ENCODE measurements around the gene ROBO1. TPM values are rescaled to one million over a fixed set of nuclear protein-coding genes. Genes with fewer than 3 reads are reported as not detected.

ROBO1 gene
- total and polyA plus RNA-seq, 4 donors: 1.0 to 30.3 (median 3.9) TPM

- Histone ChIP-seq H3K27ac (ENCODE audit: low read depth in 1 of 2, low read length in 2 of 2) (no peak overlapping the region), H3K4me1 (ENCODE audit: control insufficient read depth in 4 of 4, insufficient read depth in 4 of 4, low read length in 3 of 4) (no peaks in the 10 kb centered on the region), H3K9me3 (ENCODE audit: control insufficient read depth in 4 of 4, low read length in 3 of 4) (no peaks in the 10 kb centered on the region), H3K27me3 (ENCODE audit: control insufficient read depth in 4 of 4, insufficient read depth in 4 of 4, low read length in 3 of 4) (no peaks in the 10 kb centered on the region), H3K4me3 (ENCODE audit: low read depth in 1 of 3, low read length in 3 of 3) (no peak overlapping the region), H3K9ac (ENCODE audit: low read depth in 1 of 2, low read length in 2 of 2) (no peak overlapping the region), H3K36me3 (ENCODE audit: control insufficient read depth in 4 of 4, insufficient read depth in 3 of 4, low read depth in 1 of 4, low read length in 3 of 4) (no peaks in the 10 kb centered on the region)
- no peak for TF ChIP-seq MAX (IDR thresholded peaks at IDR 0.05)
- DNase-seq (ENCODE audit: low spot score): no peak
- 90% methylated on average over 3 of the region's 3 CpGs for WGBS
These were observed 482.4 kb downstream of the ROBO1 start for GRCh38 chr3:79285380-79285779.

GRCh38 chr3:79284781-79285180 is 483.0 kb downstream of the ROBO1 start:
- Histone ChIP-seq H3K4me3 (ENCODE audit: low read depth in 1 of 3, low read length in 3 of 3) (no peak overlapping the region), H3K36me3 (ENCODE audit: control insufficient read depth in 4 of 4, insufficient read depth in 3 of 4, low read depth in 1 of 4, low read length in 3 of 4) (no peaks in the 10 kb centered on the region), H3K4me1 (ENCODE audit: control insufficient read depth in 4 of 4, insufficient read depth in 4 of 4, low read length in 3 of 4) (no peaks in the 10 kb centered on the region), H3K9ac (ENCODE audit: low read depth in 1 of 2, low read length in 2 of 2) (no peak overlapping the region), H3K27me3 (ENCODE audit: control insufficient read depth in 4 of 4, insufficient read depth in 4 of 4, low read length in 3 of 4) (no peaks in the 10 kb centered on the region), H3K27ac (ENCODE audit: low read depth in 1 of 2, low read length in 2 of 2) (no peak overlapping the region), H3K9me3 (ENCODE audit: control insufficient read depth in 4 of 4, low read length in 3 of 4) (no peaks in the 10 kb centered on the region)
- WGBS: 89% methylated on average over 3 of the region's 3 CpGs
- TF ChIP-seq FOXA1 (IDR thresholded peaks at IDR 0.05) (no peak), REST (IDR thresholded peaks at IDR 0.05) (no peak), NR2F2 (IDR thresholded peaks at IDR 0.05) (no peak), RXRA (IDR thresholded peaks at IDR 0.05) (no peak), TAF1 (conservative IDR thresholded peaks at IDR 0.05) (no peak), FOXA2 (IDR thresholded peaks at IDR 0.05) (no peak), YY1 (IDR thresholded peaks at IDR 0.05) (no peak), JUND (IDR thresholded peaks at IDR 0.05) (no peak), HNF4G (IDR thresholded peaks at IDR 0.05) (no peak), GABPA (IDR thresholded peaks at IDR 0.05 in 1 of 2, conservative IDR thresholded peaks at IDR 0.05 in 1 of 2) (no peak), MAX (IDR thresholded peaks at IDR 0.05) (no peak), EGR1 (IDR thresholded peaks at IDR 0.05; ENCODE audit: low read depth in 2 of 2) (no peak), HNF4A (conservative IDR thresholded peaks at IDR 0.05) (no peak), SP1 (IDR thresholded peaks at IDR 0.05) (no peak), RAD21 (IDR thresholded peaks at IDR 0.05) (no peak), CTCF (IDR thresholded peaks at IDR 0.05; ENCODE audit: low read depth, low read length, missing input control) (no peak), ATF3 (IDR thresholded peaks at IDR 0.05) (no peak)
- TF ChIP-seq, protein P1, sequence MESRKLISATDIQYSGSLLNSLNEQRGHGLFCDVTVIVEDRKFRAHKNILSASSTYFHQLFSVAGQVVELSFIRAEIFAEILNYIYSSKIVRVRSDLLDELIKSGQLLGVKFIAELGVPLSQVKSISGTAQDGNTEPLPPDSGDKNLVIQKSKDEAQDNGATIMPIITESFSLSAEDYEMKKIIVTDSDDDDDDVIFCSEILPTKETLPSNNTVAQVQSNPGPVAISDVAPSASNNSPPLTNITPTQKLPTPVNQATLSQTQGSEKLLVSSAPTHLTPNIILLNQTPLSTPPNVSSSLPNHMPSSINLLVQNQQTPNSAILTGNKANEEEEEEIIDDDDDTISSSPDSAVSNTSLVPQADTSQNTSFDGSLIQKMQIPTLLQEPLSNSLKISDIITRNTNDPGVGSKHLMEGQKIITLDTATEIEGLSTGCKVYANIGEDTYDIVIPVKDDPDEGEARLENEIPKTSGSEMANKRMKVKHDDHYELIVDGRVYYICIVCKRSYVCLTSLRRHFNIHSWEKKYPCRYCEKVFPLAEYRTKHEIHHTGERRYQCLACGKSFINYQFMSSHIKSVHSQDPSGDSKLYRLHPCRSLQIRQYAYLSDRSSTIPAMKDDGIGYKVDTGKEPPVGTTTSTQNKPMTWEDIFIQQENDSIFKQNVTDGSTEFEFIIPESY (IDR thresholded peaks at IDR 0.05): no peak
- DNase-seq (ENCODE audit: low spot score): no peak
